Activated CD4-positive, alpha-beta T cell treated with anti-CD3 and anti-CD28 coated beads, Interleukin-10, Interleukin-2, amounts not matched to agents 100 ng/mL and 50 ng/mL, durations not matched to agents 16 hours and 8 hours (primary cell): Measurements from ENCODE around the gene IGSF21.

Experiments used
- DNase-seq: peaks from one replicate; pipeline ENCODE4 v3.0.0-alpha.2; 2020

Gene IGSF21

GRCh38 chr1:18305182-18305795 is 197.7 kb downstream of the IGSF21 start:
- no peak for DNase-seq

GRCh38 chr1:18307329-18307898 is 199.8 kb downstream of the IGSF21 start:
- DNase-seq = no peak

DNA sequence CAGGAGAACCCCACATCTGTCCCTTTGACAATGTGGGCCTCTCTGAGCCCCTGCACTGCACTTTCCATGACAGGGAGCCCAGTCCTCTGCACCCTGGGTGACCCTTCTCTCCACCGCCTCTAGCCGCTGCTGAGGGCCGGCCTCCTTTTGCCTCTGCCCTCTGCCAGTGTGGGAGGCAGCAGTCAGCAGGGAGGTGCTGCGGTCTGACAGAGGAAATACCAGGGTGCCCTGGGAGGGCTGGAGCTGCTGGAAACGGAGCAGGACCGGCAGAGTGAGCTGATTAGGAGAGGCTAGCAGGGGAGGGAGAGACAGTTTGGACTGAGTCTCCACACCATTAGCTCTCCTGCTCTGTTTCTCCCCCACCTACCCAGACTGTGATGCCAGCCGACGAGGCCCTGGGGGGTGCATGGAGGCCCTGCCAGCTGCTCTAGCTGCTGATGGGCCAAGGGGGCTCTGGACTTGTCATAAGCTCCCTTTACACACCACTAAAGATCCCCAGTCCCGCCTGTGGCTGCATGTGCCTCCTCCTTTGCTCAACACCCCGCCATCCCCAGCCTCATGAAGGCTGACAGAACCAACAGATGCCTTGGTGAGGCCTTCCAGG is 202.1 kb downstream of the IGSF21 start:
- DNase-seq = no peak

GRCh38 chr1:18312961-18313360 is 205.4 kb downstream of the IGSF21 start:
- no peak for DNase-seq

GRCh38 chr1:18313523-18313922 is 205.9 kb downstream of the IGSF21 start:
- DNase-seq = no peak

DNA sequence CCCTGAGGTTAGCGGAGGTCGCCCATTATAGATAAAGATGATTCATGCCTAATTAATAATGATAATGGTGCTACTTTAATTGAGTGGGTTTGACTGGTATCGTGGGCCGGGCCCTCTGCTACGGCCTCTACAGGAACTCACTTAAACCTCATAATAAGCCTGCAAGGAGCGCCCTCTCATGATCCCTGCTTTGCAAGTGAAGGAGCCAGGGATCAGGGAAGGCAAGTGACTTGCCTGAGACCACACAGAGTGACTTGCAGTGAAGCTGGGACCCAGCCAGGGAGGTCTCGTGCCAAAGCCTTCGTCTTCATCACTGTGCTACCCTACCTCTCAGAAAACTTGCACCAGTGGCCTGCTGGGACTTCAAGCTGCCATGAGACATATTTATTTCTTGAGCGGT is 206.8 kb downstream of the IGSF21 start:
- DNase-seq = no peak

GRCh38 chr1:18315449-18315848 is 207.9 kb downstream of the IGSF21 start:
- DNase-seq = no peak

GRCh38 chr1:18316764-18317163 is 209.2 kb downstream of the IGSF21 start:
- DNase-seq = no peak

DNA sequence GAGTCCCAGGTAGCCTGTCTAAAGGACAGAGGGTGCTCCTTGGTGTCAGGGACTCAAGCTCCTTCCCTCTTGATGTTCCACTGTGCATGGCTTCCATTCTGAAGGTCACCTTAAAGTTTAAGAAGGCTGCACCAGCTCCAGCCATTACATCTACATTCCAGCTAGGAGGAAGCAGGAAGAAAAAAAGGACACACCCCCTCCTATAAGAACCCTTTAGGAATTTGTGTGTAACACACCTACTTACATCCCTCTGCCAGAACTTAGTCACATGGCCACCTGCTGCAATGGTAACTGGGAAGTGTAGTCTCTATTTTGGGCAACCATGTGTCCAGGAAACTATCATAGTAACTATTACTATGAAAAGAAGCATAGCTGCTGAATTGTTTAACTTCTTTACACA is 211.5 kb downstream of the IGSF21 start:
- DNase-seq = no peak

GRCh38 chr1:18320051-18320450 is 212.5 kb downstream of the IGSF21 start:
- DNase-seq = no peak

- DNase-seq = no peak
Observed at GRCh38 chr1:18322368-18323032, 214.9 kb downstream of the IGSF21 start.

DNA sequence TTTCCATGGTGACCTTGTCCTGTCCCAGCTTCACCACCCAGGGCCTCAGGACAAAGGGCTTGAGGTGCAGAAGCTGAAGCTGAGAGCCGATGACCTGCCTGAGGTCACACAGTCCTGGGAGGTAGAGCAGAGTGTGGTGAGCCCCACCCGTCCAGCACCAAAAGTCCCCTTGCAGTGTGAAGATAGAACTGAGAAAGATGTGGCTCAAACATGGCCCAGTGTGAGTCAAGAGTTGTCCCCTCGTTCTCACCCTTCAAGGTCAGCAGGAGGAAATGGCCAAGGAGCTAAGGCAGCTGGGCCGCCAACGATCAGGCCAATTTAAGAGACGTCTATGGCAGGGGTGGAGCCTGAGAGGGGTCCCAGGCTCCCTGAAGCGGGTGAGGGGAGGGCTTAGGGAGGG is 215.7 kb downstream of the IGSF21 start:
- no peak for DNase-seq

- no peak for DNase-seq
Observed at GRCh38 chr1:18324246-18324645, 216.6 kb downstream of the IGSF21 start.

- no peak for DNase-seq
Observed at GRCh38 chr1:18325136-18325535, 217.5 kb downstream of the IGSF21 start.

GRCh38 chr1:18326211-18326897 is 218.8 kb downstream of the IGSF21 start:
- DNase-seq = no peak

GRCh38 chr1:18327650-18328049 is 220.1 kb downstream of the IGSF21 start:
- no peak for DNase-seq

- no peak for DNase-seq
Observed at GRCh38 chr1:18328803-18329202, 221.2 kb downstream of the IGSF21 start.

DNA sequence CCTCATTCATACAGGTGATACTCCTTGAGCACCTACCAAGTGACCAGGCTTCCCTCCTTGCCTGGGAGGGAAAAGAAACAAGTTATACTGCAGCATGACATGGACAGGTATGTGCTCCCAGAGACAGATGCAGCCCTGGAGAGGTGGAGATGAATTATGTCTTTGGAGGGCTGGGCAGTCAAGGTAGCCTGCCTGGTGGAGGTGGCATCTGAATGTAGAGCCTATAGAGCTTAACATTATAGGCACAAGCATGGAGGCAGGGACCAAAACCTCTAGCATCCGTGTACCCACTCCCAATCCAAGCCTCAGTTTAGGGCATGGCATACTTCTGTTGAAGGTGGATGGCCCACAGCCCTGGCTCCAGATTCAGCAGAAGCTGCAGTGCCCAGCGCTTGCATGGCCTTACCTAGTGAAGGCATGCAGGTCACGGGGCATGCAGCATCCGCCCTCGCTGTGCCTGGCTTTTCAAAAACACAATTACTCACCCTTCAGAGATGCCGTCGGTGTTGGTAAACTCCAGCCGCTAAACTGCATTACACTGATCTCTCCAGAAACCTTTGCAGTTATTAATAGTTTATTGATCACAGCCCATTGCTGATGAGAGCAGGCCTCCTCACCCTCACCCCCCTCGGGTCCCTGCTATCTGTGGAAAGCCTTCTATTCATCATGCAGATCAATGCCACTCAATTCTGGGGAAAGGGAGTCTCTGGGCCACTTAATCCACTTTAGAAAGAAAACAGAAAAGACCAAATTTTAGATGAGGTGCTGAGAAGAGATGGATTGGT is 222.1 kb downstream of the IGSF21 start:
- no peak for DNase-seq

DNA sequence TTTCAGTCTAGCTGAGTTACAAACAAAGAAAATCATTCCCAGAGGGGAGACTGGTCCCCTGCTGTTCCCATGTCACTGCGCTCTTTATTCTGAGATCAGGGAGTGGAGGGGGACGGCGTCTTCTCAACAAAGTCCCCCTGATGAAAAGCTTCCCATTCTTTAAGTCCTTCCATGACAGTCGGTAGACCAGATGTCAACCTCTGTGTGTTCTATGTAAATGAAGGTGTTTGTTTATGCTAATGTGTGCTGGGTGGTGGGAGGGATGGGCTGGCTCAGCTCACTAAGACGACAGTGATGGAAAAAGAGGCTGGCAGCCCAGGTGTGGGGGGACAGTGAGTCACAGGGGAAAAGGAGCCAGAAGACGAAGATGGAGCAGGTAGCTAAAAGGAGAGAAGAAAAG is 225.0 kb downstream of the IGSF21 start:
- DNase-seq = no peak

- DNase-seq = no peak
Observed at GRCh38 chr1:18333220-18333619, 225.6 kb downstream of the IGSF21 start.

GRCh38 chr1:18336801-18337200 is 229.2 kb downstream of the IGSF21 start:
- no peak for DNase-seq

- no peak for DNase-seq
Observed at GRCh38 chr1:18337757-18338156, 230.2 kb downstream of the IGSF21 start.

DNA sequence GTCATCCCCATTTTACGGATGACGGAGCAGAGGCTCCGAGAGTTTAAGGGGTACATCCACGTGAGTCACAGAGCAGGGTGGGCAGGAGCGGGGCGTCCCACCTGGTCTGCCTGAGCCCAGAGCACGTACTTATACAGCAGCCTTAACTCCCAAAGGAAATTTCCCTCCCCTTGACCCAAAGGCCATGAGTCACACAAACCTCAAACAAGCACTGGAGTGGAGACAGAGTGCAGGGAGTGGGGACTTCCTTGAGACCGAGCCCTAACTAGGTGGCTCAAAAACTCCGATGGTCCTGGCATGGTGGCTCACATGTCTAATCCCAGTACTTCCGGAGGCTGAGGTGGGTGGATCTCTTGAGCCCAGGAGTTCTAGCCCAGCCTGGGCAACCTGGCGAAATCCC is 231.6 kb downstream of the IGSF21 start:
- DNase-seq = no peak
